Astrocyte of the spinal cord (primary cell): ENCODE measurements around the gene UNC93B1.

Source experiments
- DNase-seq: peaks from one replicate; pipeline ENCODE4 v3.0.0; 2011; ENCODE audit warnings: low read depth, low spot score
- H3K4me3 ChIP-seq: 2 replicates; pipeline ENCODE4 v1.5.1; 2011; ENCODE audit warnings: low read depth, mild to moderate bottlenecking, low read length, moderate library complexity
- CTCF ChIP-seq: IDR thresholded peaks from 2 replicates; pipeline ENCODE4 v1.5.1; 2012; ENCODE audit warnings: low read depth, mild to moderate bottlenecking, low read length, inconsistent platforms
- in situ Hi-C: cut with HindIII; loops from 2 replicates; pipeline ENCODE4 v1.10.0; 2017; ENCODE audit warnings: low sequenced_read_pairs

Gene UNC93B1

GRCh38 chr11:68036717-68037239 lies 32.9 kb upstream of the UNC93B1 start:
- in situ Hi-C loops = no loop called here
- no peak for TF ChIP-seq CTCF
- DNase-seq = no peak
- H3K4me3 ChIP-seq = no peak overlapping the region

GRCh38 chr11:68036141-68036716 lies 32.3 kb upstream of the UNC93B1 start:
- no peak overlapping the region for H3K4me3 ChIP-seq
- no peak for DNase-seq
- in situ Hi-C loops = no loop called here
- no peak for TF ChIP-seq CTCF

- TF ChIP-seq CTCF = no peak
- H3K4me3 ChIP-seq = no peak overlapping the region
- no peak for DNase-seq
- in situ Hi-C loops = no loop called here
These were observed 31.5 kb upstream of the UNC93B1 start for GRCh38 chr11:68035266-68035876.

GRCh38 chr11:68033708-68034045 lies 29.8 kb upstream of the UNC93B1 start:
- in situ Hi-C loops = no loop called here
- no peak for DNase-seq
- no peak for TF ChIP-seq CTCF
- H3K4me3 ChIP-seq = no peak overlapping the region

- in situ Hi-C loops = no loop called here
- no peak for TF ChIP-seq CTCF
- DNase-seq = no peak
- no peak overlapping the region for H3K4me3 ChIP-seq
These were observed 29.3 kb upstream of the UNC93B1 start for GRCh38 chr11:68032997-68033707.

GRCh38 chr11:68032003-68032402 lies 28.1 kb upstream of the UNC93B1 start:
- H3K4me3 ChIP-seq = no peak overlapping the region
- no peak for DNase-seq
- TF ChIP-seq CTCF = no peak
- in situ Hi-C loops = no loop called here
